HepG2 (cell line): Measurements from ENCODE around the gene FRS2. TPM values are rescaled to one million over a fixed set of nuclear protein-coding genes. Genes with fewer than 3 reads are reported as not detected.

Source experiments
- ATAC-seq: fragments of 200-7000 bp; cut with Tn5 transposase; 3 replicates; pipeline ENCODE4 v1.9.1; 2020; ENCODE audit warnings: mild to moderate bottlenecking, moderate library complexity
- BruUV-seq: library from RNA; stranded (reverse); fragments of 400-500 nt; replicated peaks from 2 replicates; lab custom pipeline; 2021; lab: Mats Ljungman, UMichigan
- CTCF ChIA-PET: fragments of 300-600 bp; formaldehyde crosslinking; extraction: SDS; loops from one replicate; lab custom pipeline; 2021; ENCODE audit warnings: low total read pairs, inconsistent platforms, low intra/inter-chr PET ratio; lab: Yijun Ruan, JAX
- POLR2A ChIA-PET: fragments of 350-600 bp; sonication (Branson Sonifier 250); formaldehyde crosslinking; loops from one replicate; lab custom pipeline; 2020; ENCODE audit warnings: antibody characterized with exemption, inconsistent platforms; lab: Yijun Ruan, JAX
- DNase-seq: peaks from one replicate; pipeline ENCODE4 v3.0.0-alpha.2; 2015; ENCODE audit warnings: low spot score
- FAIRE-seq: peaks from 3 replicates; lab custom pipeline; 2011; peaks lifted over from hg19 to GRCh38; lab: Jason Lieb, UNC
- H2AFZ ChIP-seq: one replicate; pipeline ENCODE4 v1.6.1; 2011; ENCODE audit warnings: low read length, inconsistent platforms
- H3K27ac ChIP-seq: fragments of 300-600 bp; 3 replicates; pipeline ENCODE4 v1.8.0; 2011; ENCODE audit warnings: mixed run types, mild to moderate bottlenecking, mixed read lengths, low read length, inconsistent platforms; ENCODE audit not compliant: insufficient read depth; ENCODE audit errors: extremely low read length
- H3K27me3 ChIP-seq, 2 experiments: fragments of 200-600 bp in 1 of 2; 2 replicates in 1 of 2; 3 replicates in 1 of 2; pipeline versions ENCODE4 v1.6.0 to v1.8.0; 2011; ENCODE audit warnings: low read length in 2 of 2, mild to moderate bottlenecking in 2 of 2, moderate library complexity in 2 of 2, inconsistent platforms in 1 of 2; ENCODE audit not compliant: insufficient read depth in 2 of 2, control insufficient read depth in 1 of 2
- H3K36me3 ChIP-seq, 2 experiments: fragments of 200-600 bp in 1 of 2; replicated peaks in 1 of 2; 2 replicates in 1 of 2; 3 replicates in 1 of 2; pipeline versions ENCODE4 v1.5.1 to v1.8.0; 2011; ENCODE audit warnings: low read length in 2 of 2, inconsistent platforms in 1 of 2; ENCODE audit not compliant: insufficient read depth in 2 of 2, control insufficient read depth in 1 of 2
- H3K4me1 ChIP-seq: 2 replicates; pipeline ENCODE4 v1.5.1; 2012; ENCODE audit warnings: low read length, inconsistent platforms; ENCODE audit not compliant: insufficient read depth
- H3K4me2 ChIP-seq: 2 replicates; pipeline ENCODE4 v1.6.0; 2011; ENCODE audit warnings: low read depth, low read length, inconsistent platforms
- H3K4me3 ChIP-seq, 3 experiments: fragments of 200-600 bp in 1 of 3; sonication (generic), shearing (Covaris generic) in 1 of 3; replicated peaks in 1 of 3; 2 replicates each; pipeline ENCODE4 v1.5.1; 2011 to 2016; ENCODE audit warnings: low read length in 3 of 3, inconsistent platforms in 2 of 3, low read depth in 2 of 3, mild to moderate bottlenecking in 2 of 3, control low read depth in 1 of 3, mixed read lengths in 1 of 3; ENCODE audit not compliant: insufficient read depth in 1 of 3
- H3K79me2 ChIP-seq: one replicate; pipeline ENCODE4 v1.6.1; 2011; ENCODE audit warnings: low read length, inconsistent platforms; ENCODE audit not compliant: insufficient read depth
- H3K9ac ChIP-seq: 2 replicates; pipeline ENCODE4 v1.6.0; 2011; ENCODE audit warnings: mild to moderate bottlenecking, low read depth, low read length, inconsistent platforms; ENCODE audit not compliant: insufficient read depth
- H3K9me3 ChIP-seq: 2 replicates; pipeline ENCODE4 v1.5.1; 2012; ENCODE audit warnings: mild to moderate bottlenecking, low read length
- H4K20me1 ChIP-seq: 2 replicates; pipeline ENCODE4 v1.6.0; 2011; ENCODE audit warnings: inconsistent platforms, mild to moderate bottlenecking, low read length, moderate library complexity; ENCODE audit not compliant: insufficient read depth
- DDIT3 ChIP-seq: sonication (generic); formaldehyde crosslinking; IDR thresholded peaks from 2 replicates; pipeline ENCODE4 v1.4.0; 2020; ENCODE audit warnings: mild to moderate bottlenecking, missing genetic modification reagents
- HNRNPL ChIP-seq: fragments of 200-400 bp; formaldehyde crosslinking; IDR thresholded peaks from 2 replicates; pipeline ENCODE4 v1.6.1; 2017; ENCODE audit warnings: mild to moderate bottlenecking, low read depth, low read length
- KAT7 ChIP-seq: IDR thresholded peaks from 2 replicates; pipeline ENCODE4 v1.6.1; 2018; ENCODE audit warnings: borderline replicate concordance, missing compliant biosample characterization
- PHF21A ChIP-seq: sonication (generic); formaldehyde crosslinking; IDR thresholded peaks from 2 replicates; pipeline ENCODE4 v1.5.0; 2020; ENCODE audit warnings: mild to moderate bottlenecking, missing genetic modification reagents
- RBM22 ChIP-seq: fragments of 200-400 bp; formaldehyde crosslinking; optimal IDR thresholded peaks from 2 replicates; pipeline ENCODE3; 2017; ENCODE audit warnings: mild to moderate bottlenecking, low read length, moderate library complexity
- RFXANK ChIP-seq: IDR thresholded peaks from 2 replicates; pipeline ENCODE4 v1.6.1; 2016
- TEAD2 ChIP-seq: sonication (generic); formaldehyde crosslinking; IDR thresholded peaks from 2 replicates; pipeline ENCODE4 v1.9.0; 2021; ENCODE audit warnings: missing genetic modification reagents
- ZBED4 ChIP-seq: sonication (generic); formaldehyde crosslinking; IDR thresholded peaks from 2 replicates; pipeline ENCODE4 v1.4.0; 2020; ENCODE audit warnings: missing genetic modification reagents, borderline replicate concordance
- ZNF367 ChIP-seq: sonication (generic); formaldehyde crosslinking; IDR thresholded peaks from 2 replicates; pipeline ENCODE4 v1.4.0; 2020; ENCODE audit warnings: missing genetic modification reagents, borderline replicate concordance
- ZNF616 ChIP-seq: sonication (generic); formaldehyde crosslinking; IDR thresholded peaks from 2 replicates; pipeline ENCODE4 v1.5.0; 2020; ENCODE audit warnings: low read depth, mild to moderate bottlenecking, missing genetic modification reagents
- ZNF644 ChIP-seq: IDR thresholded peaks from 2 replicates; pipeline ENCODE4 v1.6.1; 2016; ENCODE audit warnings: low read depth
- ZNF770 ChIP-seq: sonication (generic); formaldehyde crosslinking; IDR thresholded peaks from 2 replicates; pipeline ENCODE4 v1.5.0; 2020; ENCODE audit warnings: mild to moderate bottlenecking, missing genetic modification reagents
- ZNF879 ChIP-seq: sonication (generic); formaldehyde crosslinking; IDR thresholded peaks from 2 replicates; pipeline ENCODE4 v1.8.1; 2023; ENCODE audit warnings: missing genetic modification reagents
- WGBS: methylation state at CpG from one replicate; pipeline ENCODE4 v1.1.6; 2017; ENCODE audit warnings: low lambda C conversion rate; 5-methylcytosine and 5-hydroxymethylcytosine counted together
- in situ Hi-C: cut with HindIII; loops from 2 replicates; pipeline ENCODE4 v1.10.0; 2017; ENCODE audit warnings: low pct_unique_long_range_greater_than_20kb; ENCODE audit not compliant: extremely low pct_ligation_motif_present
- intact Hi-C: fragments of 100-400 bp; cut with micrococcal nuclease; formaldehyde crosslinking; loops from one replicate; pipeline ENCODE4 v1.10.0; 2022; ENCODE audit not compliant: unreplicated experiment
- polyA plus RNA-seq, 8 experiments: library from polyadenylated mRNA; depleted of rRNA in 3 of 8; stranded (reverse) in 7 of 8; unstranded in 1 of 8; fragments of >200 nt; fragmentation: Illumina TruSeq in 4 of 8; extraction: Trizol in 4 of 8; gene quantifications; 2 replicates each; pipeline versions ENCODE4 v1.2.1 to v1.2.3, GENCODE V29; 2011 to 2016; ENCODE audit warnings: low read depth in 4 of 8, missing spikeins in 1 of 8, mixed read lengths in 1 of 8; ENCODE audit not compliant: insufficient read depth in 1 of 8
- total RNA-seq, 5 experiments: library from RNA; depleted of rRNA; stranded (reverse); fragments of >200 nt; fragmentation: Illumina TruSeq; extraction: Trizol; gene quantifications; 2 replicates each; pipeline ENCODE4 v1.2.3, GENCODE V29; 2016; ENCODE audit warnings: low read depth in 1 of 5

FRS2 gene
- total and polyA plus RNA-seq, 2 of the 13 experiments (the other 11 are each of a cell fraction or from before 2014, with no cell fraction given) = 8.3 to 16.8 TPM

- FAIRE-seq = no peak
- no peaks in the 10 kb centered on the region for H4K20me1 ChIP-seq
Observed at GRCh38 chr12:69440016-69440415, 30.2 kb upstream of the FRS2 start.

More at GRCh38 chr12:69440016-69440415, 30.2 kb upstream of the FRS2 start:
- TF ChIP-seq TEAD2 (CRISPR knock-in tag) (no peak), ZNF644 (no peak), ZNF616 (CRISPR knock-in tag) (no peak), ZBED4 (CRISPR knock-in tag) (no peak), HNRNPL (no peak), PHF21A (CRISPR knock-in tag) (no peak), ZNF367 (CRISPR knock-in tag) (no peak), ZNF879 (no peak), ZNF770 (CRISPR knock-in tag) (no peak), KAT7 (CRISPR knock-in tag) (no peak), DDIT3 (no peak), RFXANK (no peak), RBM22 (no peak)
- no peaks in the 10 kb centered on the region for H3K9me3 ChIP-seq
- no peak for ATAC-seq
- no TSS peak for BruUV-seq
- no peaks in the 10 kb centered on the region for H3K36me3 ChIP-seq
- POLR2A ChIA-PET = no interaction called here
- no peaks in the 10 kb centered on the region for H3K79me2 ChIP-seq
- H3K4me3 ChIP-seq = no peak overlapping the region
- no peak overlapping the region for H2AFZ ChIP-seq
- no peak overlapping the region for H3K4me2 ChIP-seq
- no peak for DNase-seq
- H3K4me1 ChIP-seq = peaks cover 5% of the 10 kb centered on the region; the same call in 1 of the 2 replicates
- no peak overlapping the region for H3K9ac ChIP-seq
- intact Hi-C loops (no loop called here), in situ Hi-C loops (no loop called here)
- H3K27me3 ChIP-seq = no peaks in the 10 kb centered on the region
- H3K27ac ChIP-seq = no peak overlapping the region
- WGBS = 75% methylated on average over 3 of the region's 3 CpGs
- CTCF ChIA-PET = no interaction called here
